ENCODE results near the gene CYP2D6.
"Not testable (repeated sequence)": the region's sequence is repeated elsewhere in the genome, so short reads cannot be mapped to it uniquely, and the experiment has no call there.

Gene CYP2D6

DNA sequence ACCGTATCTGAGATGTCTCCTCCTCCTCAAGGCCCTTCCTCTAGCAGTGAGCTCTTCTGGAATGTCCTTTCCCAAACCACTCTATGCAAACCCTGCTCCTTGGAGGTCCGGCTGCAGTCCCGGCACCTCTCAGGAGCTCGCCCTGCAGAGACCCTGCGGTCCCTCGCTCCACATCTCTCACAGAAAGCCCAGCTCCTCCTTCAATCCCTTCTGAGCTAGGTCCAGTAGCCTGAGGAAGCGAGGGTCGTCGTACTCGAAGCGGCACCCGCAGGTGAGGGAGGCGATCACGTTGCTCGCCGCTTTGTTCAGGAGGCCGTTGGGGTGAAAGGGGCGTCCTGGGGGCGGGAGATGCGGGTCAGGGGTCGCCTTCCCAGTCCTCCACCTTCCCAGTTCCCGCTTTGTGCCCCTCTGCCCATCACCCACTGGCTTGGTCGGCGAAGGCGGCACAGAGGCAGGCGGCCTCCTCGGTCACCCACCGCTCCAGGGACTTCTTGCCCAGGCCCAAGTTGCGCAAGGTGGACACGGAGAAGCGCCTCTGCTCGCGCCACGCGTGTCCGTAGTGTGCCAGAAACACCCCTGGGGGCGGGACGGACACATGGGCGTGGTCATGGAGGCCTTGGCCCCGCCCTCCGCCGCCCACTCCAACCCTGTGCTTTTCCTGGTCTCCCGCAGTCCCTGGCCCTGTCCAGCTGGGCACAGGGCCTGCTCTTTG is 21.5 kb upstream of the CYP2D6 start:
- no peak overlapping the region for H3K4me3 Mint-ChIP-seq
- H3K27ac Mint-ChIP-seq: peak overlapping the region; percentile 78
- H3K9me3 Mint-ChIP-seq: no peaks in the 10 kb centered on the region
- CTCF ChIA-PET: no interaction called here
- H3K36me3 Mint-ChIP-seq: peaks cover 27% of the 10 kb centered on the region
- DNase-seq: no peak
- H3K4me1 Mint-ChIP-seq: no peaks in the 10 kb centered on the region
- no peaks in the 10 kb centered on the region for H3K27me3 Mint-ChIP-seq

DNA sequence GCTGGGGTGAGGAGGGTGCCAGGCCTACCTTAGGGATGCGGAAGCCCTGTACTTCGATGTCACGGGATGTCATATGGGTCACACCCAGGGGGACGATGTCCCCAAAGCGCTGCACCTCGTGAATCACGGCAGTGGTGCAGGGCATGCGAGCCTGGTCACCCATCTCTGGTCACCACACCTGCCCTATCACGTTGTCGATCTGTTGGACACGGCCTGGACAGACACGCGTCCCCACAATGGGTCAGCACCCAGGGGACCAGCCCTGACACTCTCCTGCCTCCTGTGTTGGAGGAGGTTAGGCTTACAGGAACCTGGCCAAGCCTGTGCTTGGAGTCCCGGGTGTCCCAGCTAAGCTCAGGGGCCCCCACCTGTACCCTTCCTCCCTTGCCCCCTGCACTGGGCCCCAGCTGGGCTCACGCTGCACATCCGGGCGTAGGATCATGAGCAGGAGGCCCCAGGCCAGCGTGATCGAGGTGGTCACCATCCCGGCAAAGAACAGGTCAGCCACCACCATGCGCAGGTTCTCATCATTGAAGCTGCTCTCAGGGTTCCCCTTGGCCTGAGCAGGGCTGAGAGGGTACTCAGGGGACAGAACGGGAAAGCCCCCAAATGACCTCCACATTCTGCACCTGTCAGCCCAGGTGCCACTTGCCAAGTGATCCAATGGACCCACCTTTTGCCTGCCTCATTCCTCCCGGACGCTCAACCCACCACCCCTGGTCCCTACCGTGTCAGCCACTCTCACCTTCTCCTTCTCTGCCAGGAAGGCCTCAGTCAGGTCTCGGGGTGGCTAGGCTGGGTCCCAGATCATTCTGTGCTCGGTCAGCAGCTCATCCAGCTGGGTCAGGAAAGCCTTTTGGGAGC is 20.3 kb upstream of the CYP2D6 start:
- DNase-seq: no peak
- CTCF ChIA-PET: no interaction called here

GRCh38 chr22:42149798-42150197 is 19.2 kb upstream of the CYP2D6 start:
- CTCF ChIA-PET: not testable (repeated sequence)

More for the DNA sequence above, 20.3 kb upstream of the CYP2D6 start:
- H3K36me3 Mint-ChIP-seq: peaks cover 22% of the 10 kb centered on the region
- no peaks in the 10 kb centered on the region for H3K4me1 Mint-ChIP-seq
- H3K27ac Mint-ChIP-seq: no peak overlapping the region
- H3K27me3 Mint-ChIP-seq: no peaks in the 10 kb centered on the region
- no peaks in the 10 kb centered on the region for H3K9me3 Mint-ChIP-seq
- H3K4me3 Mint-ChIP-seq: no peak overlapping the region

GRCh38 chr22:42145175-42145574 is 14.6 kb upstream of the CYP2D6 start:
- no peaks in the 10 kb centered on the region for H3K27me3 Mint-ChIP-seq
- no peak overlapping the region for H3K27ac Mint-ChIP-seq
- H3K4me3 Mint-ChIP-seq: no peak overlapping the region
- no peaks in the 10 kb centered on the region for H3K9me3 Mint-ChIP-seq
- no peaks in the 10 kb centered on the region for H3K4me1 Mint-ChIP-seq
- CTCF ChIA-PET: no interaction called here
- no peak for DNase-seq
- peaks cover 13% of the 10 kb centered on the region for H3K36me3 Mint-ChIP-seq

More at GRCh38 chr22:42149798-42150197, 19.2 kb upstream of the CYP2D6 start:
- H3K4me1 Mint-ChIP-seq, DNase-seq, H3K27me3 Mint-ChIP-seq, H3K9me3 Mint-ChIP-seq, H3K4me3 Mint-ChIP-seq, H3K27ac Mint-ChIP-seq: not testable (repeated sequence)
- peaks cover 14% of the 10 kb centered on the region for H3K36me3 Mint-ChIP-seq

- H3K4me3 Mint-ChIP-seq, H3K4me1 Mint-ChIP-seq, H3K9me3 Mint-ChIP-seq, DNase-seq, H3K27me3 Mint-ChIP-seq, CTCF ChIA-PET, H3K27ac Mint-ChIP-seq: not testable (repeated sequence)
- peaks cover 19% of the 10 kb centered on the region for H3K36me3 Mint-ChIP-seq
Observed at GRCh38 chr22:42143859-42144822, 13.5 kb upstream of the CYP2D6 start.

- no peak overlapping the region for H3K27ac Mint-ChIP-seq
- no peaks in the 10 kb centered on the region for H3K27me3 Mint-ChIP-seq
- CTCF ChIA-PET: no interaction called here
- DNase-seq: no peak
- H3K36me3 Mint-ChIP-seq: peaks cover 20% of the 10 kb centered on the region
- H3K9me3 Mint-ChIP-seq: no peaks in the 10 kb centered on the region
- H3K4me1 Mint-ChIP-seq: no peaks in the 10 kb centered on the region
- no peak overlapping the region for H3K4me3 Mint-ChIP-seq
Observed at GRCh38 chr22:42142771-42143461, 12.3 kb upstream of the CYP2D6 start.

- H3K27me3 Mint-ChIP-seq, CTCF ChIA-PET, H3K4me3 Mint-ChIP-seq, H3K9me3 Mint-ChIP-seq, DNase-seq, H3K4me1 Mint-ChIP-seq: not testable (repeated sequence)
- peak overlapping the region; percentile 58 for H3K27ac Mint-ChIP-seq
- H3K36me3 Mint-ChIP-seq: peaks cover 14% of the 10 kb centered on the region
Observed at GRCh38 chr22:42141307-42142057, 10.9 kb upstream of the CYP2D6 start.

DNA sequence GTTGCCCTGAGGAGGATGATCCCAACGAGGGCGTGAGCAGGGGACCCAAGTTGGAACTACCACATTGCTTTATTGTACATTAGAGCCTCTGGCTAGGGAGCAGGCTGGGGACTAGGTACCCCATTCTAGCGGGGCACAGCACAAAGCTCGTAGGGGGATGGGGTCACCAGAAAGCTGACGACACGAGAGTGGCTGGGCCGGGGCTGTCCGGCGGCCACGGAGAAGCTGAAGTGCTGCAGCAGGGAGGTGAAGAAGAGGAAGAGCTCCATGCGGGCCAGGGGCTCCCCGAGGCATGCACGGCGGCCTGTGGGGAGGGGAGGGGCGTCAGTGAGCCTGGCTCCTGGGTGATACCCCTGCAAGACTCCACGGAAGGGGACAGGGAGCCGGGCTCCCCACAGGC is 9.5 kb upstream of the CYP2D6 start:
- peaks cover 14% of the 10 kb centered on the region for H3K36me3 Mint-ChIP-seq
- H3K27me3 Mint-ChIP-seq, H3K9me3 Mint-ChIP-seq, DNase-seq, H3K4me1 Mint-ChIP-seq, H3K4me3 Mint-ChIP-seq, CTCF ChIA-PET, H3K27ac Mint-ChIP-seq: not testable (repeated sequence)

DNA sequence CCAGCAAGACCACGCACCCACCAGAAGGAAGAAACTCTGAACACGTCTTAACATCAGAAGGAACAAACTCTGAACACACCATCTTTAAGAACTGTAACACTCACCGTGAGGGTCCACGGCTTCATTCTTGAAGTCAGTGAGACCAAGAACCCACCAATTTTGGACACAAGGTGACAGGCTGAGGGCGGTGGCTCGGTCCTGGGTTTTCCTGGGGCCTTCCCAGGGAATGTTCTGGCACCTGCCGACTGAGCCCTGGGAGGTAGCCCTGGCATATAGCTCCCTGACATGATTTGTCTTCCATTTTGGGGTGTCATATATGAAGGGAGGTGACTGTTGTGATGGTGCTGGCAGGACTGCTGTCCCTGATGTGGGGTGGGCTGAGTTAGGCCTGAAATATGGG is 8.9 kb upstream of the CYP2D6 start:
- DNase-seq, H3K9me3 Mint-ChIP-seq, H3K27me3 Mint-ChIP-seq, CTCF ChIA-PET, H3K27ac Mint-ChIP-seq, H3K4me3 Mint-ChIP-seq, H3K4me1 Mint-ChIP-seq: not testable (repeated sequence)
- H3K36me3 Mint-ChIP-seq: peaks cover 14% of the 10 kb centered on the region

- Mint-ChIP-seq H3K4me1 (no peaks in the 10 kb centered on the region), H3K9me3 (no peaks in the 10 kb centered on the region), H3K36me3 (peaks cover 13% of the 10 kb centered on the region), H3K27ac (no peak overlapping the region), H3K27me3 (no peaks in the 10 kb centered on the region), H3K4me3 (no peak overlapping the region)
- no peak for DNase-seq
- CTCF ChIA-PET: interaction anchor here (1.2 kb wide), 1 partner anchor 173 kb away, joined by 3 read pairs; no protein-coding TSS in a partner anchor
Observed at GRCh38 chr22:42138972-42139371, 8.4 kb upstream of the CYP2D6 start.

GRCh38 chr22:42138122-42138770 is 7.6 kb upstream of the CYP2D6 start:
- Mint-ChIP-seq H3K9me3 (no peaks in the 10 kb centered on the region), H3K4me3 (no peak overlapping the region), H3K27ac (no peak overlapping the region), H3K27me3 (no peaks in the 10 kb centered on the region), H3K4me1 (no peaks in the 10 kb centered on the region), H3K36me3 (peaks cover 12% of the 10 kb centered on the region)
- DNase-seq: no peak
- CTCF ChIA-PET: interaction anchor here (1.2 kb wide), 1 partner anchor 172 kb away, joined by 3 read pairs; no protein-coding TSS in a partner anchor

GRCh38 chr22:42135688-42136087 is 5.1 kb upstream of the CYP2D6 start:
- not testable (repeated sequence) for DNase-seq, H3K9me3 Mint-ChIP-seq, H3K4me1 Mint-ChIP-seq, H3K27ac Mint-ChIP-seq, H3K4me3 Mint-ChIP-seq, H3K36me3 Mint-ChIP-seq, H3K27me3 Mint-ChIP-seq
- CTCF ChIA-PET: interaction anchor here (1.1 kb wide), 1 partner anchor 168 kb away, joined by 3 read pairs; no protein-coding TSS in a partner anchor

Data from activated naive CD4-positive, alpha-beta T cell treated with anti-CD3 and anti-CD28 coated beads, Interleukin-2, amount 10 ng/mL, durations not matched to agents 7 days and 5 days (primary cell).